Liver (tissue), 3 donors: ENCODE data around the gene CHMP5.

Experiments used
- FOXA1 ChIP-seq: IDR thresholded peaks from 2 replicates; pipeline ENCODE4 v1.6.1; 2016; ENCODE audit warnings: antibody characterized with exemption
- JUND ChIP-seq, 2 donors: IDR thresholded peaks; 2 replicates each; pipeline ENCODE4 v1.6.1; 2016; ENCODE audit warnings: antibody characterized with exemption in 2 of 2
- SP1 ChIP-seq: IDR thresholded peaks from 2 replicates; pipeline ENCODE4 v1.6.1; 2018; ENCODE audit warnings: antibody characterized with exemption, mild to moderate bottlenecking
- TAF1 ChIP-seq: conservative IDR thresholded peaks from 2 replicates; pipeline ENCODE4 v1.6.1; 2016; ENCODE audit warnings: antibody characterized with exemption, mild to moderate bottlenecking
- TF ChIP-seq, protein P1 (sequence below): IDR thresholded peaks from 2 replicates; pipeline ENCODE4 v1.6.1; 2016; ENCODE audit warnings: antibody characterized with exemption
- TF ChIP-seq, protein P2 (sequence below): fragments of 150-350 bp; IDR thresholded peaks from 2 replicates; pipeline ENCODE4 v1.5.1; 2017; ENCODE audit warnings: improper control_type of control experiment, low read depth, low read length; ENCODE audit not compliant: missing input control
- TF ChIP-seq, protein P3 (sequence below): IDR thresholded peaks from 2 replicates; pipeline ENCODE4 v1.6.1; 2016; ENCODE audit warnings: antibody characterized with exemption, mild to moderate bottlenecking
- donor health status: healthy.
- donor health status: healthy.

DNA sequence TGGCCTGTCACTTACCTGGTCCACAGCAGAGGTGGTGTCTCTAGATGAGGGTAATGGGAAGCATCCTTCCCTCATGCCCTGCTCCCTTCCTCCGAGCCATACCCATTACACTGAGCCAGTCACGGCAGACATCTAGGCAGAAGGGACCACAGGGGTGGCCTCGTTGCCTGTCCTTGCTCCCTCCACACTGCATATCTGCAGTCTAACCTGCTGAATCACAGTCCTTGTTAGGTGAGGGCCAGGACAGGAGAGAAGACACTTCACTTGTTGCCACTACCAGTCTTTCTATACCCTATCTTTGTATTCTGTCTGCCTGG lies 43.3 kb upstream of the CHMP5 start:
- TF ChIP-seq, protein P1, sequence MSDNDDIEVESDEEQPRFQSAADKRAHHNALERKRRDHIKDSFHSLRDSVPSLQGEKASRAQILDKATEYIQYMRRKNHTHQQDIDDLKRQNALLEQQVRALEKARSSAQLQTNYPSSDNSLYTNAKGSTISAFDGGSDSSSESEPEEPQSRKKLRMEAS, result no peak
- TF ChIP-seq, protein P2, sequence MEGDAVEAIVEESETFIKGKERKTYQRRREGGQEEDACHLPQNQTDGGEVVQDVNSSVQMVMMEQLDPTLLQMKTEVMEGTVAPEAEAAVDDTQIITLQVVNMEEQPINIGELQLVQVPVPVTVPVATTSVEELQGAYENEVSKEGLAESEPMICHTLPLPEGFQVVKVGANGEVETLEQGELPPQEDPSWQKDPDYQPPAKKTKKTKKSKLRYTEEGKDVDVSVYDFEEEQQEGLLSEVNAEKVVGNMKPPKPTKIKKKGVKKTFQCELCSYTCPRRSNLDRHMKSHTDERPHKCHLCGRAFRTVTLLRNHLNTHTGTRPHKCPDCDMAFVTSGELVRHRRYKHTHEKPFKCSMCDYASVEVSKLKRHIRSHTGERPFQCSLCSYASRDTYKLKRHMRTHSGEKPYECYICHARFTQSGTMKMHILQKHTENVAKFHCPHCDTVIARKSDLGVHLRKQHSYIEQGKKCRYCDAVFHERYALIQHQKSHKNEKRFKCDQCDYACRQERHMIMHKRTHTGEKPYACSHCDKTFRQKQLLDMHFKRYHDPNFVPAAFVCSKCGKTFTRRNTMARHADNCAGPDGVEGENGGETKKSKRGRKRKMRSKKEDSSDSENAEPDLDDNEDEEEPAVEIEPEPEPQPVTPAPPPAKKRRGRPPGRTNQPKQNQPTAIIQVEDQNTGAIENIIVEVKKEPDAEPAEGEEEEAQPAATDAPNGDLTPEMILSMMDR, result no peak
- no peak for TF ChIP-seq FOXA1
- no peak for TF ChIP-seq SP1
- no peak for TF ChIP-seq JUND (IDR thresholded peaks at IDR 0.05)
- TF ChIP-seq, protein P3, sequence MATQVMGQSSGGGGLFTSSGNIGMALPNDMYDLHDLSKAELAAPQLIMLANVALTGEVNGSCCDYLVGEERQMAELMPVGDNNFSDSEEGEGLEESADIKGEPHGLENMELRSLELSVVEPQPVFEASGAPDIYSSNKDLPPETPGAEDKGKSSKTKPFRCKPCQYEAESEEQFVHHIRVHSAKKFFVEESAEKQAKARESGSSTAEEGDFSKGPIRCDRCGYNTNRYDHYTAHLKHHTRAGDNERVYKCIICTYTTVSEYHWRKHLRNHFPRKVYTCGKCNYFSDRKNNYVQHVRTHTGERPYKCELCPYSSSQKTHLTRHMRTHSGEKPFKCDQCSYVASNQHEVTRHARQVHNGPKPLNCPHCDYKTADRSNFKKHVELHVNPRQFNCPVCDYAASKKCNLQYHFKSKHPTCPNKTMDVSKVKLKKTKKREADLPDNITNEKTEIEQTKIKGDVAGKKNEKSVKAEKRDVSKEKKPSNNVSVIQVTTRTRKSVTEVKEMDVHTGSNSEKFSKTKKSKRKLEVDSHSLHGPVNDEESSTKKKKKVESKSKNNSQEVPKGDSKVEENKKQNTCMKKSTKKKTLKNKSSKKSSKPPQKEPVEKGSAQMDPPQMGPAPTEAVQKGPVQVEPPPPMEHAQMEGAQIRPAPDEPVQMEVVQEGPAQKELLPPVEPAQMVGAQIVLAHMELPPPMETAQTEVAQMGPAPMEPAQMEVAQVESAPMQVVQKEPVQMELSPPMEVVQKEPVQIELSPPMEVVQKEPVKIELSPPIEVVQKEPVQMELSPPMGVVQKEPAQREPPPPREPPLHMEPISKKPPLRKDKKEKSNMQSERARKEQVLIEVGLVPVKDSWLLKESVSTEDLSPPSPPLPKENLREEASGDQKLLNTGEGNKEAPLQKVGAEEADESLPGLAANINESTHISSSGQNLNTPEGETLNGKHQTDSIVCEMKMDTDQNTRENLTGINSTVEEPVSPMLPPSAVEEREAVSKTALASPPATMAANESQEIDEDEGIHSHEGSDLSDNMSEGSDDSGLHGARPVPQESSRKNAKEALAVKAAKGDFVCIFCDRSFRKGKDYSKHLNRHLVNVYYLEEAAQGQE, result no peak
- no peak for TF ChIP-seq TAF1
